ENCODE results near the gene TRABD2B. TPM values are rescaled to one million over a fixed set of nuclear protein-coding genes. Genes with fewer than 3 reads are reported as not detected.

TRABD2B gene
- total RNA-seq, 5 donors from 2014 or later (not counting 1 experiment from before 2014, with no cell fraction given): not detected

GRCh38 chr1:47906527-47907176 lies 90.5 kb downstream of the TRABD2B start:
- ChIA-PET CTCF (no interaction called here), POLR2A (no interaction called here)
- Mint-ChIP-seq H3K36me3 (no peaks in the 10 kb centered on the region), H3K4me1 (no peaks in the 10 kb centered on the region), H3K9me3 (no peaks in the 10 kb centered on the region), H3K27me3 (peaks cover 3 to 10% of the 10 kb centered on the region in 2 donors), H3K27ac (no peak overlapping the region), H3K4me3 (no peak overlapping the region)
- H3K36me3 ChIP-seq (ENCODE audit: control insufficient read depth in 2 of 2, extremely low read depth in 1 of 2, insufficient read depth in 1 of 2, low read length in 1 of 2): no peaks in the 10 kb centered on the region
- no peak overlapping the region for H3K4me3 ChIP-seq (ENCODE audit: control insufficient read depth in 1 of 2, extremely low read depth in 1 of 2, low read length in 1 of 2)
- no peak overlapping the region for H3K27ac ChIP-seq (ENCODE audit: low read length)
- H3K27me3 ChIP-seq (replicated peaks in 1 of 2; ENCODE audit: control insufficient read depth in 2 of 2, extremely low read depth in 1 of 2, insufficient read depth in 2 of 2, low read length in 1 of 2): peaks cover 0 to 18% of the 10 kb centered on the region in 2 experiments
- ATAC-seq (replicated peaks in 1 of 4): no peak
- DNase-seq: no peak
- no peaks in the 10 kb centered on the region for H3K9me3 ChIP-seq
- WGBS (ENCODE audit: insufficient coverage): 78% methylated on average over 6 of the region's 14 CpGs
- H3K4me1 ChIP-seq (ENCODE audit: control insufficient read depth in 1 of 2, extremely low read depth in 1 of 2, insufficient read depth in 2 of 2, low read length in 2 of 2): no peaks in the 10 kb centered on the region

DNA sequence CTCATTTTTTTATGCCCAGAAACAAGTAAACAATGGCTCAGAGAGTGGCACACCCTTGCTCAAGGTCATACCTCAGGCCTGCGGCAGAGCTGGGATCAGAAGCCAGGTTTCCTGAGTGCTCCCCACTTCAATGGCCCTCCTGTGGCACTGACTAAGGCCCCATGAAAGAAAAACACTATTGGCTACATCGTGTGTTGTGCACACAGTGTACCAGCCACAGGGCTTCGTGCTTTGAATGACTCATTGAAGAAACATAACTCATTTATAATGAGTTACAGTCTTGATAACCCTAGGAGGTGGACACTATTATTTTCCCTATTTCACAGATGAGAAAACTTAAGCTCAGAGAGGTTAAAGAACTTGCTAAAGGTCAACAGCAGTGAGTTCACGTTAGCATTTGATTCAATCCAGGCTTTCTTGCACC lies 91.2 kb downstream of the TRABD2B start:
- WGBS (ENCODE audit: insufficient coverage): 75% methylated on average over 2 of the region's 4 CpGs
- CTCF ChIA-PET: no interaction called here
- DNase-seq: no peak
- ATAC-seq (replicated peaks in 1 of 4): no peak
- Histone ChIP-seq H3K4me3 (ENCODE audit: control insufficient read depth in 1 of 2, extremely low read depth in 1 of 2, low read length in 1 of 2) (no peak overlapping the region), H3K27me3 (replicated peaks in 1 of 2; ENCODE audit: control insufficient read depth in 2 of 2, extremely low read depth in 1 of 2, insufficient read depth in 2 of 2, low read length in 1 of 2) (peaks cover 0 to 18% of the 10 kb centered on the region in 2 experiments), H3K4me1 (ENCODE audit: control insufficient read depth in 1 of 2, extremely low read depth in 1 of 2, insufficient read depth in 2 of 2, low read length in 2 of 2) (no peaks in the 10 kb centered on the region), H3K36me3 (ENCODE audit: control insufficient read depth in 2 of 2, extremely low read depth in 1 of 2, insufficient read depth in 1 of 2, low read length in 1 of 2) (no peaks in the 10 kb centered on the region), H3K9me3 (no peaks in the 10 kb centered on the region), H3K27ac (ENCODE audit: low read length) (no peak overlapping the region)
- H3K27me3 Mint-ChIP-seq: peaks cover 0 to 9% of the 10 kb centered on the region in 2 donors
- no peaks in the 10 kb centered on the region for H3K36me3 Mint-ChIP-seq
- POLR2A ChIA-PET: no interaction called here
- no peak overlapping the region for H3K27ac Mint-ChIP-seq
- no peak overlapping the region for H3K4me3 Mint-ChIP-seq
- no peaks in the 10 kb centered on the region for H3K4me1 Mint-ChIP-seq
- no peaks in the 10 kb centered on the region for H3K9me3 Mint-ChIP-seq

DNA sequence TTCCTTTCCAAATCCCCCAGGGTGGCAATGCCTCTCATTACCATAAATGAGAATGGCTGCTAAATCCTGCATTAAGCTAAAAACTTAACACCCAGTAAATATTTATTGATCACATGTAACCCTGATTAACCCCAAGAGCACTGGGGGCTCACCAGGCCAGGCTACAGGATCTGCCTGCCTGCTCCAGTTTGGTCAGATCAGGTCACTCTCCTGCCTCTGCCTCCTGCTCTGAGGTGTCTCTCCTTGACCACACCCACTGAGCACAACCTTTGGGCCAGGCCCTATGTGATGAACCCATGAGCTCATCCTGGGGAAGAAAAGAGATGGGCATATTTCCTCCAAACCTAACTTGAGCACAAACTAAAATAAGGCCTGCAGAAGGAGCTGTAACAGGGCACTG lies 93.5 kb downstream of the TRABD2B start:
- no peak overlapping the region for H3K4me3 ChIP-seq (ENCODE audit: control insufficient read depth in 1 of 2, extremely low read depth in 1 of 2, low read length in 1 of 2)
- Mint-ChIP-seq H3K36me3 (no peaks in the 10 kb centered on the region), H3K27me3 (peaks cover 0 to 6% of the 10 kb centered on the region in 2 donors), H3K9me3 (no peaks in the 10 kb centered on the region), H3K4me3 (no peak overlapping the region), H3K4me1 (no peaks in the 10 kb centered on the region), H3K27ac (no peak overlapping the region)
- no peak for ATAC-seq (replicated peaks in 1 of 4)
- peaks cover 0 to 16% of the 10 kb centered on the region in 2 experiments for H3K27me3 ChIP-seq (replicated peaks in 1 of 2; ENCODE audit: control insufficient read depth in 2 of 2, extremely low read depth in 1 of 2, insufficient read depth in 2 of 2, low read length in 1 of 2)
- ChIA-PET CTCF (no interaction called here), POLR2A (no interaction called here)
- H3K27ac ChIP-seq (ENCODE audit: low read length): no peak overlapping the region
- no peak for DNase-seq
- H3K36me3 ChIP-seq (ENCODE audit: control insufficient read depth in 2 of 2, extremely low read depth in 1 of 2, insufficient read depth in 1 of 2, low read length in 1 of 2): no peaks in the 10 kb centered on the region
- H3K4me1 ChIP-seq (ENCODE audit: control insufficient read depth in 1 of 2, extremely low read depth in 1 of 2, insufficient read depth in 2 of 2, low read length in 2 of 2): no peaks in the 10 kb centered on the region
- no peaks in the 10 kb centered on the region for H3K9me3 ChIP-seq

- H3K4me1 Mint-ChIP-seq: no peaks in the 10 kb centered on the region
- WGBS (ENCODE audit: insufficient coverage): 89% methylated on average over 2 of the region's 3 CpGs
Observed at GRCh38 chr1:47901001-47901575, 96.1 kb downstream of the TRABD2B start.

DNA sequence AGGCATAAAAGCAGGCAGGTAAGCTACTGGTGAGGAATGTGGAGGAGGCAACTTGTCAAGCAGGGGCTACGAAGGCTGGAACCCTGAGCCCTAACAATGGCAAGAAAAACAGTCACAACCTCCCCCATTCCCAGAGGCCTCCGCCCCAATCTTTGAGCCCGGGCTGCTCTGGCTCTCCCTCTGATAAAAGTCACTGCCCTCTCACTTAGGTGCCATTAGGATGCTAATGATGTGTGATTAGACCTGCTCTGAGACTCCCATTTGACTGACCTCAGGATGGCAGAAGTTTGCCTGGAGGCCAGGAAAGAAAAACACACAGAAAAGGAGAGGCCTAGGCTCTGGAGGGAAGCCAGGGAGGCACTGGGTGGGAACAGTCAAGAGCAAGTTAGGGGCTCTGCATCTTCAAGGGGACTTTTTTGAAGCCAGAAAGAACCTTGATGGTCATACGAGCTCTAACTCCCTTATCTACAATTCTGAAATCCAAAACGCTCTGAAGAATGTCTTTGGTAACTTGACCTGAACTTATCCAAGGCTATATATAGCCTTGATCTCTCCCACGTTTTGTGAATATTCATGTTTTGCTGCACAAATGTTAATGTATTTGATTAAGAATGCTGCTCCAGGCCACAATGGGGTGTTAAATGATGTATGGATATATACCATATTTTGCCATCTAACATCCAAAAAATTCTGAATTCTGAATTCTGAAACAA lies 98.9 kb downstream of the TRABD2B start:
- no peak overlapping the region for H3K4me3 Mint-ChIP-seq
- H3K36me3 ChIP-seq (ENCODE audit: control insufficient read depth in 2 of 2, extremely low read depth in 1 of 2, insufficient read depth in 1 of 2, low read length in 1 of 2): no peaks in the 10 kb centered on the region
- ChIA-PET POLR2A (no interaction called here), CTCF (no interaction called here)
- peaks cover 0 to 19% of the 10 kb centered on the region in 2 experiments for H3K27me3 ChIP-seq (replicated peaks in 1 of 2; ENCODE audit: control insufficient read depth in 2 of 2, extremely low read depth in 1 of 2, insufficient read depth in 2 of 2, low read length in 1 of 2)
- no peak overlapping the region for H3K4me3 ChIP-seq (ENCODE audit: control insufficient read depth in 1 of 2, extremely low read depth in 1 of 2, low read length in 1 of 2)
- no peak overlapping the region for H3K27ac ChIP-seq (ENCODE audit: low read length)
- DNase-seq (no peak), ATAC-seq (replicated peaks in 1 of 4) (no peak)
- no peaks in the 10 kb centered on the region for H3K36me3 Mint-ChIP-seq
- WGBS (ENCODE audit: insufficient coverage): no CpG with 5 or more reads among the region's 6 CpGs
- H3K4me1 Mint-ChIP-seq: no peaks in the 10 kb centered on the region
- no peaks in the 10 kb centered on the region for H3K4me1 ChIP-seq (ENCODE audit: control insufficient read depth in 1 of 2, extremely low read depth in 1 of 2, insufficient read depth in 2 of 2, low read length in 2 of 2)
- H3K27me3 Mint-ChIP-seq: peaks cover 5 to 9% of the 10 kb centered on the region in 2 donors
- no peaks in the 10 kb centered on the region for H3K9me3 Mint-ChIP-seq
- no peaks in the 10 kb centered on the region for H3K9me3 ChIP-seq
- no peak overlapping the region for H3K27ac Mint-ChIP-seq

More at GRCh38 chr1:47901001-47901575, 96.1 kb downstream of the TRABD2B start:
- Histone ChIP-seq H3K4me1 (ENCODE audit: control insufficient read depth in 1 of 2, extremely low read depth in 1 of 2, insufficient read depth in 2 of 2, low read length in 2 of 2) (no peaks in the 10 kb centered on the region), H3K27ac (ENCODE audit: low read length) (no peak overlapping the region), H3K9me3 (no peaks in the 10 kb centered on the region), H3K4me3 (ENCODE audit: control insufficient read depth in 1 of 2, extremely low read depth in 1 of 2, low read length in 1 of 2) (no peak overlapping the region), H3K27me3 (replicated peaks in 1 of 2; ENCODE audit: control insufficient read depth in 2 of 2, extremely low read depth in 1 of 2, insufficient read depth in 2 of 2, low read length in 1 of 2) (peaks cover 0 to 10% of the 10 kb centered on the region in 2 experiments), H3K36me3 (ENCODE audit: control insufficient read depth in 2 of 2, extremely low read depth in 1 of 2, insufficient read depth in 1 of 2, low read length in 1 of 2) (no peaks in the 10 kb centered on the region)
- H3K4me3 Mint-ChIP-seq: no peak overlapping the region
- DNase-seq: no peak
- ATAC-seq (replicated peaks in 1 of 4): no peak
- H3K36me3 Mint-ChIP-seq: no peaks in the 10 kb centered on the region
- POLR2A ChIA-PET: no interaction called here
- H3K9me3 Mint-ChIP-seq: no peaks in the 10 kb centered on the region
- peaks cover 0 to 4% of the 10 kb centered on the region in 2 donors for H3K27me3 Mint-ChIP-seq
- CTCF ChIA-PET: no interaction called here
- H3K27ac Mint-ChIP-seq: no peak overlapping the region

DNA sequence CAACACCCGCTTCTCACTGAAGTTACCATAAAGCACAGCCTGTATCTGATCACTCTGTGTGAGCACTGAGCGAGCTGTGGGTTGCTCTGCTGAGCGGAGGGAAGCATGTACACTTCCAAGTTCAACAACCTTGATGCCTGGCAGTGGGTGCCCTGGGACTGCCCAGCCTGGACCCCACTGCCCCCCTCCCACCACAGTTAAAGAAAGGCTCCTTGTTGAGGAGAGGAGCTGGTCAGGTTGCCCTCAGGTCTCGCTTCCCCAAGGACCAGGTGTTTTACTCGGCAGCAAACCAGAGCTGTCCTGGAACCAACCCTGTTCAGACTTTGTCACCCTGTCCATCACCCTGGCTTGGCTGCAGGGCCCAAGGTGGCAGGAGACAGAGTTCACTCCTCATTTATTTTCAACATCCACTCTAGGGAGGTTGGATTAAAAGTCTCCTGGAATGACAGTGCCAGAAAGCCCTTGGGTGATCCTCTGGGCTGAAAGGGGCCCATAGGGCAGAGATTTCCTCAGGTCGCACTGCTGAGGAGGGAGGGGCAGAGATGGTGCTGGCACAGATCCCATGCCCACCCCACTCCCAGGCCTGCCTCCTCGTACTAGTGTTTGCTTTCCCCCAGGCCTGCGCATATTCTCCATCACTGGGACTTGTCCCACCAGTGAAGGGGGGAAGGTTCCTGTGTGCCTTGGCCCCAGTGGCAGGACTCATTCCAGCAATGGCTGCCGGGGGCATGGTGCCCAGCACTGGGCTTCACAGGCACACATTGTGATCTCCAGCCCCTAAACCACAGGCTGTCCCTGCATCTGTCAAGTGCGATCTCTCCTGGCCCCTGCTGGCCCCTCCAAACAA lies 101.7 kb downstream of the TRABD2B start:
- DNase-seq: no peak
- CTCF ChIA-PET: no interaction called here
- H3K36me3 ChIP-seq (ENCODE audit: control insufficient read depth in 2 of 2, extremely low read depth in 1 of 2, insufficient read depth in 1 of 2, low read length in 1 of 2): no peaks in the 10 kb centered on the region
- peaks cover 0 to 21% of the 10 kb centered on the region in 2 experiments for H3K27me3 ChIP-seq (replicated peaks in 1 of 2; ENCODE audit: control insufficient read depth in 2 of 2, extremely low read depth in 1 of 2, insufficient read depth in 2 of 2, low read length in 1 of 2)
- H3K4me1 ChIP-seq (ENCODE audit: control insufficient read depth in 1 of 2, extremely low read depth in 1 of 2, insufficient read depth in 2 of 2, low read length in 2 of 2): no peaks in the 10 kb centered on the region
- Mint-ChIP-seq H3K27ac (no peak overlapping the region), H3K9me3 (no peaks in the 10 kb centered on the region), H3K4me1 (no peaks in the 10 kb centered on the region), H3K27me3 (peaks cover 5 to 6% of the 10 kb centered on the region in 2 donors), H3K36me3 (no peaks in the 10 kb centered on the region), H3K4me3 (no peak overlapping the region)
- POLR2A ChIA-PET: no interaction called here
- H3K9me3 ChIP-seq: no peaks in the 10 kb centered on the region
- H3K27ac ChIP-seq (ENCODE audit: low read length): no peak overlapping the region
- 61% methylated on average over 2 of the region's 10 CpGs for whole genome bisulfite sequencing (ENCODE audit: insufficient coverage)
- H3K4me3 ChIP-seq (ENCODE audit: control insufficient read depth in 1 of 2, extremely low read depth in 1 of 2, low read length in 1 of 2): no peak overlapping the region
- no peak for ATAC-seq (replicated peaks in 1 of 4)
